ENCODE measurements around the gene RAP1A. TPM values are rescaled to one million over a fixed set of nuclear protein-coding genes. Genes with fewer than 3 reads are reported as not detected.
A peak's percentile ranks its signal among the peaks of the same experiment; 100 is the strongest.

The RAP1A gene
- total RNA-seq, 1 experiment from 2014 or later = 55.2 TPM

DNA sequence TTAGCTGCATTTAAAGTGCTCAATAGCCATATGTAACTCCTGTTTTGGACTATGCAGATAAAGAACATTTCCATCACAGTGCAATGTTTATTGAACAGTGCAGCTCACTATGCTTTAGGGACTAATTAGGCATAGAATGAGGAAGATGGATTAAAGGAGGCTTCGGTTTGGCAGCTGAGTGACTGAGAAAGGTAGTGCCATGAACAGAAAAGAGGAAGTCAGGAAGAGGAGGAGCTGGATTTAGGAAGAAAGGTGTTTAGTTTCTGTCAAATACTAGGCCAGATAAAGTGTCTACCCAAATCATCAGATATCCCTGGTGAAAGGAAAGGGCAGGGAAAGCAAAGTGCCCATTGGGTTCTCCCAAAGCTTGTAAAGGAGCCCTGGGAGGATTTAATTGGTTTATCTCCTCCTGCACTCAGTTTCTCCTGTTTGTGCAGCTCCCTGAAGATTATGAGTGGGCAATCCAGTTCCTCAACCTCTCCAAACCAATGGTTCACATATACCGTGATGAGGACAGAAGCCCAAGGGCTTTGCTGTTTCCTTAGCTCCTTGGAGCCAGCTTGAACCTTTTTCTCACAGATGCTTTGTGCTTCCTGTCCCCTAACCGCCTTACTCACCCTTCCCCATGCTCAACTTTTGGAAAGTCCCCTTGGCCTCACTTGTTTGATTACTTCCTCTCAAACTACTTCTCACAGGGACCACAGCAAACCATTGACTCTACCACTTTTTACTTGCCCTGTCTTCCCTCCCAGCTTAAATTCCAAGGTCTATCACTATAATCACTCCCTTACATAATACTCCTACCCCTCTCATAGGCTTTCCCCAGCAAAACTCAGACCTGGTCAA, 3.5 kb upstream of the RAP1A start:
- Histone ChIP-seq H3K4me1 (replicated peaks; ENCODE audit: insufficient read depth) (peaks cover 13% of the 10 kb centered on the region), H3K27me3 (ENCODE audit: insufficient read depth, low read depth) (no peaks in the 10 kb centered on the region), H4K20me1 (ENCODE audit: insufficient read depth) (no peaks in the 10 kb centered on the region), H2AFZ (no peak overlapping the region), H3K4me3 (no peak overlapping the region), H3F3A (ENCODE audit: insufficient read depth, low read depth) (0 out of 2 replicates have a peak, but pooled peaks cover 8% of the 10 kb centered on the region), H3K4me2 (no peak overlapping the region), H3K9me3 (ENCODE audit: insufficient read depth, low read depth) (no peaks in the 10 kb centered on the region), H3K36me3 (ENCODE audit: low read depth) (no peaks in the 10 kb centered on the region), H3K27ac (no peak overlapping the region), H3K79me2 (ENCODE audit: low read depth) (peaks cover 12% of the 10 kb centered on the region), H3K9me2 (ENCODE audit: insufficient read depth) (no peaks in the 10 kb centered on the region)
- TF ChIP-seq EZH2 (IDR thresholded peaks at IDR 0.05; ENCODE audit: low read depth) = no peak
- TF ChIP-seq, protein P1, sequence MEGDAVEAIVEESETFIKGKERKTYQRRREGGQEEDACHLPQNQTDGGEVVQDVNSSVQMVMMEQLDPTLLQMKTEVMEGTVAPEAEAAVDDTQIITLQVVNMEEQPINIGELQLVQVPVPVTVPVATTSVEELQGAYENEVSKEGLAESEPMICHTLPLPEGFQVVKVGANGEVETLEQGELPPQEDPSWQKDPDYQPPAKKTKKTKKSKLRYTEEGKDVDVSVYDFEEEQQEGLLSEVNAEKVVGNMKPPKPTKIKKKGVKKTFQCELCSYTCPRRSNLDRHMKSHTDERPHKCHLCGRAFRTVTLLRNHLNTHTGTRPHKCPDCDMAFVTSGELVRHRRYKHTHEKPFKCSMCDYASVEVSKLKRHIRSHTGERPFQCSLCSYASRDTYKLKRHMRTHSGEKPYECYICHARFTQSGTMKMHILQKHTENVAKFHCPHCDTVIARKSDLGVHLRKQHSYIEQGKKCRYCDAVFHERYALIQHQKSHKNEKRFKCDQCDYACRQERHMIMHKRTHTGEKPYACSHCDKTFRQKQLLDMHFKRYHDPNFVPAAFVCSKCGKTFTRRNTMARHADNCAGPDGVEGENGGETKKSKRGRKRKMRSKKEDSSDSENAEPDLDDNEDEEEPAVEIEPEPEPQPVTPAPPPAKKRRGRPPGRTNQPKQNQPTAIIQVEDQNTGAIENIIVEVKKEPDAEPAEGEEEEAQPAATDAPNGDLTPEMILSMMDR (conservative IDR thresholded peaks at IDR 0.05) = no peak
- DNase-seq = no peak
- intact Hi-C loops (cut with micrococcal nuclease; ENCODE audit: unreplicated experiment) = no loop called here
- no TSS peak for BruUV-seq (replicated peaks)
- POLR2A ChIA-PET (ENCODE audit: unreplicated experiment) = no interaction called here
- CTCF ChIA-PET = interaction anchor here (0.6 kb wide), 1 partner anchor 39 kb away, joined by 7 read pairs; no protein-coding TSS in a partner anchor

DNA sequence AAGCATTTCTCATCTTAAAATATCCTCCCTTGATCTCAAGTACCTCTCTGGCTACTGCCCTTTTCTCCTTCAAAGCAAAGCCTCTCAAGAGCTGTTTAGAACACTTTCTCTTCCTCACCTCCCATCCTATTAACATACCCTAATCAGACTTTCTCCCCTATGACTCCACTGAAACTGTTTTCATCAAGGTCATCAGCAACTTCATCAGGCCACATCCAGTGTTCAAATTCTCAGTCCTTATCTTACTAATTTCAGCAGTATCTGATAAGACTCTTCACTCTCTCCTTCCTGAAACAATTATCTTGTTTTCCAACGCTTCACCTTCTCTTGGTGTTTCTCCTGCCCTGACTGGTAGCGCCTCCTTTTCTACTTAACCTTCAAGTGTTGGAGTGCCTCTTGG, 1.5 kb upstream of the RAP1A start:
- POLR2A ChIA-PET (ENCODE audit: unreplicated experiment) = no interaction called here

DNA sequence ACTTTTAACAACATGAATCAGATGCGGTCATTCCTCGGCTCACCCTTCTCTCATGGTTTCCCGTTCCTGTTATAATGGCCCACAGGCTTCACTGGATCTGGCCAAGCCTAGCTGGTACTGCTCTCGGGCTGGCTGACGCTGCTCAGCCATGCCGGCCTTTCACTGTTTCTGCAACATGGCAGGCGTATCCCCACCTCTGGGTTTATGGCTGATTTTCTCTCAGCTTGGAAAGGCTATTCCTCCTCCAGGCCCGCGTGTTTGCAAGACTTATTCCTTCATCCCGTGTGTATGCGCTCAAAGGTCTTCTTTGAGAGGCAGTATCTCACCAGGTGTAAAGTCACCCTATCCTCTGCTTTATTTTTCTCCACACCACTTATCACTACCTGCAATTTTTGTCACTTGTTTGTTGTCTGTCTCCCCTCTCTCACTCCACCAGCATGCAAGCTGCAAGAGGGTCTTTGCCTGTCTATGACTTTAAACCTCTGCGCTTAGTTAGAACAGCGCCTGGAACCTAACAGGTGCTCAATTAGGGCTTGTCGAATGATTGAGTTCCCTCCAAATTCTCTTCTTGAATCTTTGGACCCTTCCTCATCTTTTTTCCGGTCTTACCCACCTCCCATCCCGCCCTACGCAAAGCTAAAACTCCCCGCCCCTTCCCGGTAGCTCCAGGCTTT, 491 bp upstream of the RAP1A start:
- ChIA-PET CTCF (interaction anchor here (0.6 to 1.8 kb wide), 6 partner anchors 26 to 215 kb away, joined by 3 to 39 read pairs (median 6); no protein-coding TSS in a partner anchor), POLR2A (ENCODE audit: unreplicated experiment) (interaction anchor here (0.6 to 1.0 kb wide), 5 partner anchors 26 to 111 kb away, joined by 3 to 12 read pairs (median 6); no protein-coding TSS in a partner anchor)
- Histone ChIP-seq H3K27ac (no peak overlapping the region), H3K4me1 (replicated peaks; ENCODE audit: insufficient read depth) (peaks cover 31% of the 10 kb centered on the region), H3K9me3 (ENCODE audit: insufficient read depth, low read depth) (no peaks in the 10 kb centered on the region), H3K79me2 (ENCODE audit: low read depth) (peaks cover 42% of the 10 kb centered on the region), H4K20me1 (ENCODE audit: insufficient read depth) (peaks cover 1% of the 10 kb centered on the region; the same call in 1 of the 2 replicates), H2AFZ (peak overlapping the region; percentile 90), H3K36me3 (ENCODE audit: low read depth) (no peaks in the 10 kb centered on the region), H3K9me2 (ENCODE audit: insufficient read depth) (no peaks in the 10 kb centered on the region), H3K4me3 (peak overlapping the region; percentile 69), H3K4me2 (peak overlapping the region; percentile 83), H3K27me3 (ENCODE audit: insufficient read depth, low read depth) (no peaks in the 10 kb centered on the region), H3F3A (ENCODE audit: insufficient read depth, low read depth) (0 out of 2 replicates have a peak, but pooled peaks cover 8% of the 10 kb centered on the region)
- no peak for DNase-seq
- BruUV-seq (replicated peaks) = no TSS peak
- intact Hi-C loops (cut with micrococcal nuclease; ENCODE audit: unreplicated experiment) = loop anchor here (2.0 kb wide), 1 partner anchor 26 kb away; no protein-coding TSS in a partner anchor
- TF ChIP-seq EZH2 (IDR thresholded peaks at IDR 0.05; ENCODE audit: low read depth) = no peak
- TF ChIP-seq, protein P1 (conservative IDR thresholded peaks at IDR 0.05) = no peak

More for the DNA sequence above, 1.5 kb upstream of the RAP1A start:
- no TSS peak for BruUV-seq (replicated peaks)
- H3K4me3 ChIP-seq = no peak overlapping the region
- no peak overlapping the region for H3K4me2 ChIP-seq
- intact Hi-C loops (cut with micrococcal nuclease; ENCODE audit: unreplicated experiment) = loop anchor here (2.0 kb wide), 1 partner anchor 25 kb away; no protein-coding TSS in a partner anchor
- DNase-seq = no peak
- H2AFZ ChIP-seq = 0 out of 2 replicates have a peak overlapping the region, but pooled peaks have one; percentile 14
- no peak overlapping the region for H3K27ac ChIP-seq
- H3K36me3 ChIP-seq (ENCODE audit: low read depth) = no peaks in the 10 kb centered on the region
- H3K79me2 ChIP-seq (ENCODE audit: low read depth) = peaks cover 31% of the 10 kb centered on the region
- H3K9me3 ChIP-seq (ENCODE audit: insufficient read depth, low read depth) = no peaks in the 10 kb centered on the region
- H3K9me2 ChIP-seq (ENCODE audit: insufficient read depth) = no peaks in the 10 kb centered on the region
- no peaks in the 10 kb centered on the region; the same call in 1 of the 2 replicates for H4K20me1 ChIP-seq (ENCODE audit: insufficient read depth)
- 0 out of 2 replicates have a peak, but pooled peaks cover 8% of the 10 kb centered on the region for H3F3A ChIP-seq (ENCODE audit: insufficient read depth, low read depth)
- CTCF ChIA-PET = no interaction called here
- TF ChIP-seq EZH2 (IDR thresholded peaks at IDR 0.05; ENCODE audit: low read depth) = no peak
- TF ChIP-seq, protein P1 (conservative IDR thresholded peaks at IDR 0.05) = no peak
- H3K27me3 ChIP-seq (ENCODE audit: insufficient read depth, low read depth) = no peaks in the 10 kb centered on the region
- H3K4me1 ChIP-seq (replicated peaks; ENCODE audit: insufficient read depth) = peaks cover 31% of the 10 kb centered on the region

All from PC-9 (cell line).